HepG2 (cell line): ENCODE measurements around the gene BTD. TPM values are rescaled to one million over a fixed set of nuclear protein-coding genes. Genes with fewer than 3 reads are reported as not detected.

Experiments used
- ATAC-seq: fragments of 200-7000 bp; cut with Tn5 transposase; 3 replicates; pipeline ENCODE4 v1.9.1; 2020; ENCODE audit warnings: mild to moderate bottlenecking, moderate library complexity
- BruUV-seq: library from RNA; stranded (reverse); fragments of 400-500 nt; replicated peaks from 2 replicates; lab custom pipeline; 2021; lab: Mats Ljungman, UMichigan
- CTCF ChIA-PET: fragments of 300-600 bp; formaldehyde crosslinking; extraction: SDS; loops from one replicate; lab custom pipeline; 2021; ENCODE audit warnings: low total read pairs, inconsistent platforms, low intra/inter-chr PET ratio; lab: Yijun Ruan, JAX
- POLR2A ChIA-PET: fragments of 350-600 bp; sonication (Branson Sonifier 250); formaldehyde crosslinking; loops from one replicate; lab custom pipeline; 2020; ENCODE audit warnings: antibody characterized with exemption, inconsistent platforms; lab: Yijun Ruan, JAX
- DNase-seq: peaks from one replicate; pipeline ENCODE4 v3.0.0-alpha.2; 2015; ENCODE audit warnings: low spot score
- FAIRE-seq: peaks from 3 replicates; lab custom pipeline; 2011; peaks lifted over from hg19 to GRCh38; lab: Jason Lieb, UNC
- H2AFZ ChIP-seq: one replicate; pipeline ENCODE4 v1.6.1; 2011; ENCODE audit warnings: low read length, inconsistent platforms
- H3K27ac ChIP-seq: fragments of 300-600 bp; 3 replicates; pipeline ENCODE4 v1.8.0; 2011; ENCODE audit warnings: mixed run types, mild to moderate bottlenecking, mixed read lengths, low read length, inconsistent platforms; ENCODE audit not compliant: insufficient read depth; ENCODE audit errors: extremely low read length
- H3K27me3 ChIP-seq, 2 experiments: fragments of 200-600 bp in 1 of 2; 2 replicates in 1 of 2; 3 replicates in 1 of 2; pipeline versions ENCODE4 v1.6.0 to v1.8.0; 2011; ENCODE audit warnings: low read length in 2 of 2, mild to moderate bottlenecking in 2 of 2, moderate library complexity in 2 of 2, inconsistent platforms in 1 of 2; ENCODE audit not compliant: insufficient read depth in 2 of 2, control insufficient read depth in 1 of 2
- H3K36me3 ChIP-seq, 2 experiments: fragments of 200-600 bp in 1 of 2; replicated peaks in 1 of 2; 2 replicates in 1 of 2; 3 replicates in 1 of 2; pipeline versions ENCODE4 v1.5.1 to v1.8.0; 2011; ENCODE audit warnings: low read length in 2 of 2, inconsistent platforms in 1 of 2; ENCODE audit not compliant: insufficient read depth in 2 of 2, control insufficient read depth in 1 of 2
- H3K4me1 ChIP-seq: 2 replicates; pipeline ENCODE4 v1.5.1; 2012; ENCODE audit warnings: low read length, inconsistent platforms; ENCODE audit not compliant: insufficient read depth
- H3K4me2 ChIP-seq: 2 replicates; pipeline ENCODE4 v1.6.0; 2011; ENCODE audit warnings: low read depth, low read length, inconsistent platforms
- H3K4me3 ChIP-seq, 3 experiments: fragments of 200-600 bp in 1 of 3; sonication (generic), shearing (Covaris generic) in 1 of 3; replicated peaks in 1 of 3; 2 replicates each; pipeline ENCODE4 v1.5.1; 2011 to 2016; ENCODE audit warnings: low read length in 3 of 3, inconsistent platforms in 2 of 3, low read depth in 2 of 3, mild to moderate bottlenecking in 2 of 3, control low read depth in 1 of 3, mixed read lengths in 1 of 3; ENCODE audit not compliant: insufficient read depth in 1 of 3
- H3K79me2 ChIP-seq: one replicate; pipeline ENCODE4 v1.6.1; 2011; ENCODE audit warnings: low read length, inconsistent platforms; ENCODE audit not compliant: insufficient read depth
- H3K9ac ChIP-seq: 2 replicates; pipeline ENCODE4 v1.6.0; 2011; ENCODE audit warnings: mild to moderate bottlenecking, low read depth, low read length, inconsistent platforms; ENCODE audit not compliant: insufficient read depth
- H3K9me3 ChIP-seq: 2 replicates; pipeline ENCODE4 v1.5.1; 2012; ENCODE audit warnings: mild to moderate bottlenecking, low read length
- H4K20me1 ChIP-seq: 2 replicates; pipeline ENCODE4 v1.6.0; 2011; ENCODE audit warnings: inconsistent platforms, mild to moderate bottlenecking, low read length, moderate library complexity; ENCODE audit not compliant: insufficient read depth
- HDAC6 ChIP-seq: fragments of 200-600 bp; sonication (generic); IDR thresholded peaks from 2 replicates; pipeline ENCODE4 v1.7.0; 2017; ENCODE audit warnings: mild to moderate bottlenecking, antibody characterized with exemption, low read length, low read depth
- KDM5A ChIP-seq: fragments of 200-600 bp; sonication (generic); IDR thresholded peaks from 2 replicates; pipeline ENCODE4 v1.7.0; 2018; ENCODE audit warnings: antibody characterized with exemption, mild to moderate bottlenecking, low read length, borderline replicate concordance
- NCOA1 ChIP-seq: sonication (generic); formaldehyde crosslinking; IDR thresholded peaks from 2 replicates; pipeline ENCODE4 v1.9.0; 2021; ENCODE audit warnings: missing genetic modification reagents
- PPARG ChIP-seq: conservative IDR thresholded peaks from 2 replicates; pipeline ENCODE4 v1.6.1; 2016; ENCODE audit warnings: missing biosample characterization, missing genetic modification reagents
- PRDM10 ChIP-seq: sonication (generic); formaldehyde crosslinking; IDR thresholded peaks from 2 replicates; pipeline ENCODE4 v1.4.0; 2020; ENCODE audit warnings: low read depth, missing genetic modification reagents
- YY1 ChIP-seq: IDR thresholded peaks from 2 replicates; pipeline ENCODE4 v1.6.1; 2011; ENCODE audit warnings: low read length, low read depth, moderate library complexity, mild to moderate bottlenecking; ENCODE audit not compliant: insufficient read depth, insufficient replicate concordance
- ZNF570 ChIP-seq: sonication (generic); formaldehyde crosslinking; IDR thresholded peaks from 2 replicates; pipeline ENCODE4 v1.4.0; 2020; ENCODE audit warnings: mild to moderate bottlenecking, missing genetic modification reagents, borderline replicate concordance
- ZNF713 ChIP-seq: sonication (generic); formaldehyde crosslinking; IDR thresholded peaks from 2 replicates; pipeline ENCODE4 v1.4.0; 2020; ENCODE audit warnings: mild to moderate bottlenecking, missing genetic modification reagents
- WGBS: methylation state at CpG from one replicate; pipeline ENCODE4 v1.1.6; 2017; ENCODE audit warnings: low lambda C conversion rate; 5-methylcytosine and 5-hydroxymethylcytosine counted together
- in situ Hi-C: cut with HindIII; loops from 2 replicates; pipeline ENCODE4 v1.10.0; 2017; ENCODE audit warnings: low pct_unique_long_range_greater_than_20kb; ENCODE audit not compliant: extremely low pct_ligation_motif_present
- intact Hi-C: fragments of 100-400 bp; cut with micrococcal nuclease; formaldehyde crosslinking; loops from one replicate; pipeline ENCODE4 v1.10.0; 2022; ENCODE audit not compliant: unreplicated experiment
- polyA plus RNA-seq, 8 experiments: library from polyadenylated mRNA; depleted of rRNA in 3 of 8; stranded (reverse) in 7 of 8; unstranded in 1 of 8; fragments of >200 nt; fragmentation: Illumina TruSeq in 4 of 8; extraction: Trizol in 4 of 8; gene quantifications; 2 replicates each; pipeline versions ENCODE4 v1.2.1 to v1.2.3, GENCODE V29; 2011 to 2016; ENCODE audit warnings: low read depth in 4 of 8, missing spikeins in 1 of 8, mixed read lengths in 1 of 8; ENCODE audit not compliant: insufficient read depth in 1 of 8
- total RNA-seq, 5 experiments: library from RNA; depleted of rRNA; stranded (reverse); fragments of >200 nt; fragmentation: Illumina TruSeq; extraction: Trizol; gene quantifications; 2 replicates each; pipeline ENCODE4 v1.2.3, GENCODE V29; 2016; ENCODE audit warnings: low read depth in 1 of 5

The BTD gene
- total and polyA plus RNA-seq, 2 of the 13 experiments (the other 11 are each of a cell fraction or from before 2014, with no cell fraction given): 15.7 to 35.5 TPM

GRCh38 chr3:15616053-15616452 lies 14.5 kb downstream of the BTD start:
- Histone ChIP-seq H3K4me3 (no peak overlapping the region), H3K4me1 (peaks cover 16% of the 10 kb centered on the region), H3K9ac (no peak overlapping the region), H3K4me2 (no peak overlapping the region), H3K27me3 (no peaks in the 10 kb centered on the region; a peak in 1 of 5 replicates), H4K20me1 (no peaks in the 10 kb centered on the region), H3K79me2 (no peaks in the 10 kb centered on the region), H3K27ac (no peak overlapping the region), H2AFZ (no peak overlapping the region), H3K36me3 (no peaks in the 10 kb centered on the region), H3K9me3 (peaks cover 22% of the 10 kb centered on the region)
- intact Hi-C loops: no loop called here
- FAIRE-seq: no peak
- DNase-seq: no peak
- WGBS: 99% methylated on average over 6 of the region's 6 CpGs
- TF ChIP-seq NCOA1 (CRISPR knock-in tag) (no peak), ZNF713 (CRISPR knock-in tag) (no peak), PPARG (CRISPR knock-in tag) (no peak), YY1 (no peak), PRDM10 (no peak), ZNF570 (CRISPR knock-in tag) (no peak), KDM5A (no peak), HDAC6 (no peak)
- BruUV-seq: no TSS peak
- CTCF ChIA-PET: no interaction called here
- no peak for ATAC-seq
- POLR2A ChIA-PET: no interaction called here
- in situ Hi-C loops: no loop called here
